GM18499 (cell line): Measurements from ENCODE around the gene XYLT1.

Source experiments
- ATAC-seq: cut with Tn5 transposase; IDR thresholded peaks from one replicate; pipeline ENCODE4 v1.9.1; 2021; ENCODE audit warnings: moderate number of reproducible peaks; ENCODE audit not compliant: insufficient read depth, unreplicated experiment

Gene XYLT1

GRCh38 chr16:17408296-17408695 lies 62.5 kb downstream of the XYLT1 start:
- ATAC-seq: no peak

GRCh38 chr16:17407321-17407720 lies 63.4 kb downstream of the XYLT1 start:
- ATAC-seq: no peak

- no peak for ATAC-seq
Observed at GRCh38 chr16:17404941-17405689, 65.6 kb downstream of the XYLT1 start.

GRCh38 chr16:17403859-17404545 lies 66.8 kb downstream of the XYLT1 start:
- ATAC-seq: no peak

- ATAC-seq: no peak
Observed at GRCh38 chr16:17403156-17403809, 67.5 kb downstream of the XYLT1 start.

- ATAC-seq: no peak
Observed at GRCh38 chr16:17397499-17397891, 73.3 kb downstream of the XYLT1 start.

GRCh38 chr16:17396762-17397498 lies 73.8 kb downstream of the XYLT1 start:
- ATAC-seq: no peak

- ATAC-seq: no peak
Observed at GRCh38 chr16:17395849-17396480, 74.8 kb downstream of the XYLT1 start.

- no peak for ATAC-seq
Observed at GRCh38 chr16:17392857-17393692, 77.7 kb downstream of the XYLT1 start.

- no peak for ATAC-seq
Observed at GRCh38 chr16:17392127-17392856, 78.5 kb downstream of the XYLT1 start.

GRCh38 chr16:17391715-17392114 lies 79.0 kb downstream of the XYLT1 start:
- no peak for ATAC-seq

GRCh38 chr16:17389384-17389783 lies 81.4 kb downstream of the XYLT1 start:
- no peak for ATAC-seq

GRCh38 chr16:17387256-17387655 lies 83.5 kb downstream of the XYLT1 start:
- ATAC-seq: no peak

- no peak for ATAC-seq
Observed at GRCh38 chr16:17386229-17386628, 84.5 kb downstream of the XYLT1 start.

- no peak for ATAC-seq
Observed at GRCh38 chr16:17384471-17384870, 86.3 kb downstream of the XYLT1 start.

- ATAC-seq: no peak
Observed at GRCh38 chr16:17382949-17383863, 87.6 kb downstream of the XYLT1 start.

GRCh38 chr16:17382514-17382913 lies 88.2 kb downstream of the XYLT1 start:
- ATAC-seq: no peak

GRCh38 chr16:17381784-17382183 lies 89.0 kb downstream of the XYLT1 start:
- ATAC-seq: no peak
